ENCODE results near the gene C20orf144.

DNA sequence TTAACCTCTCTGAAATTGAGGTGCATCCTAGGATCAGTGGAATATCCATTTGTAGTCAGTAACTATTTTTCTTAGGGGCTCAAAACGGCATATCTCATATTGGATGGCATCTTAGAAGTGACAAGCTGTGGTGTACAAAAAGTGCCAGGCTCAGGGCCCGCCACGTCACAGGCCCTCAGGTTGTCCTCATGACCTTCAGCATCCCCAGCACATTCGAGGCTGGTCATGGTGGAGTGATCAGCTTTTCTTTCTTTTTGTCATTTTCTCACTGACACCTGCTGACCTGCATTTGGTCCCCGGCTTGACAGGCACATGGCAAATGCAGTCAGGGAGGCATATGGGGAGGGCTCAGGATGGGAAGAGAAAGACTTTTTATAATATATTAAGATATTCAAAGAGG, 31.2 kb downstream of the C20orf144 start:
- TF ChIP-seq, protein P1, sequence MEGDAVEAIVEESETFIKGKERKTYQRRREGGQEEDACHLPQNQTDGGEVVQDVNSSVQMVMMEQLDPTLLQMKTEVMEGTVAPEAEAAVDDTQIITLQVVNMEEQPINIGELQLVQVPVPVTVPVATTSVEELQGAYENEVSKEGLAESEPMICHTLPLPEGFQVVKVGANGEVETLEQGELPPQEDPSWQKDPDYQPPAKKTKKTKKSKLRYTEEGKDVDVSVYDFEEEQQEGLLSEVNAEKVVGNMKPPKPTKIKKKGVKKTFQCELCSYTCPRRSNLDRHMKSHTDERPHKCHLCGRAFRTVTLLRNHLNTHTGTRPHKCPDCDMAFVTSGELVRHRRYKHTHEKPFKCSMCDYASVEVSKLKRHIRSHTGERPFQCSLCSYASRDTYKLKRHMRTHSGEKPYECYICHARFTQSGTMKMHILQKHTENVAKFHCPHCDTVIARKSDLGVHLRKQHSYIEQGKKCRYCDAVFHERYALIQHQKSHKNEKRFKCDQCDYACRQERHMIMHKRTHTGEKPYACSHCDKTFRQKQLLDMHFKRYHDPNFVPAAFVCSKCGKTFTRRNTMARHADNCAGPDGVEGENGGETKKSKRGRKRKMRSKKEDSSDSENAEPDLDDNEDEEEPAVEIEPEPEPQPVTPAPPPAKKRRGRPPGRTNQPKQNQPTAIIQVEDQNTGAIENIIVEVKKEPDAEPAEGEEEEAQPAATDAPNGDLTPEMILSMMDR (IDR thresholded peaks at IDR 0.05; ENCODE audit: low read depth, low read length, missing input control): no peak
- TF ChIP-seq, protein P2, sequence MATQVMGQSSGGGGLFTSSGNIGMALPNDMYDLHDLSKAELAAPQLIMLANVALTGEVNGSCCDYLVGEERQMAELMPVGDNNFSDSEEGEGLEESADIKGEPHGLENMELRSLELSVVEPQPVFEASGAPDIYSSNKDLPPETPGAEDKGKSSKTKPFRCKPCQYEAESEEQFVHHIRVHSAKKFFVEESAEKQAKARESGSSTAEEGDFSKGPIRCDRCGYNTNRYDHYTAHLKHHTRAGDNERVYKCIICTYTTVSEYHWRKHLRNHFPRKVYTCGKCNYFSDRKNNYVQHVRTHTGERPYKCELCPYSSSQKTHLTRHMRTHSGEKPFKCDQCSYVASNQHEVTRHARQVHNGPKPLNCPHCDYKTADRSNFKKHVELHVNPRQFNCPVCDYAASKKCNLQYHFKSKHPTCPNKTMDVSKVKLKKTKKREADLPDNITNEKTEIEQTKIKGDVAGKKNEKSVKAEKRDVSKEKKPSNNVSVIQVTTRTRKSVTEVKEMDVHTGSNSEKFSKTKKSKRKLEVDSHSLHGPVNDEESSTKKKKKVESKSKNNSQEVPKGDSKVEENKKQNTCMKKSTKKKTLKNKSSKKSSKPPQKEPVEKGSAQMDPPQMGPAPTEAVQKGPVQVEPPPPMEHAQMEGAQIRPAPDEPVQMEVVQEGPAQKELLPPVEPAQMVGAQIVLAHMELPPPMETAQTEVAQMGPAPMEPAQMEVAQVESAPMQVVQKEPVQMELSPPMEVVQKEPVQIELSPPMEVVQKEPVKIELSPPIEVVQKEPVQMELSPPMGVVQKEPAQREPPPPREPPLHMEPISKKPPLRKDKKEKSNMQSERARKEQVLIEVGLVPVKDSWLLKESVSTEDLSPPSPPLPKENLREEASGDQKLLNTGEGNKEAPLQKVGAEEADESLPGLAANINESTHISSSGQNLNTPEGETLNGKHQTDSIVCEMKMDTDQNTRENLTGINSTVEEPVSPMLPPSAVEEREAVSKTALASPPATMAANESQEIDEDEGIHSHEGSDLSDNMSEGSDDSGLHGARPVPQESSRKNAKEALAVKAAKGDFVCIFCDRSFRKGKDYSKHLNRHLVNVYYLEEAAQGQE (IDR thresholded peaks at IDR 0.05): no peak
- TF ChIP-seq, protein P3, sequence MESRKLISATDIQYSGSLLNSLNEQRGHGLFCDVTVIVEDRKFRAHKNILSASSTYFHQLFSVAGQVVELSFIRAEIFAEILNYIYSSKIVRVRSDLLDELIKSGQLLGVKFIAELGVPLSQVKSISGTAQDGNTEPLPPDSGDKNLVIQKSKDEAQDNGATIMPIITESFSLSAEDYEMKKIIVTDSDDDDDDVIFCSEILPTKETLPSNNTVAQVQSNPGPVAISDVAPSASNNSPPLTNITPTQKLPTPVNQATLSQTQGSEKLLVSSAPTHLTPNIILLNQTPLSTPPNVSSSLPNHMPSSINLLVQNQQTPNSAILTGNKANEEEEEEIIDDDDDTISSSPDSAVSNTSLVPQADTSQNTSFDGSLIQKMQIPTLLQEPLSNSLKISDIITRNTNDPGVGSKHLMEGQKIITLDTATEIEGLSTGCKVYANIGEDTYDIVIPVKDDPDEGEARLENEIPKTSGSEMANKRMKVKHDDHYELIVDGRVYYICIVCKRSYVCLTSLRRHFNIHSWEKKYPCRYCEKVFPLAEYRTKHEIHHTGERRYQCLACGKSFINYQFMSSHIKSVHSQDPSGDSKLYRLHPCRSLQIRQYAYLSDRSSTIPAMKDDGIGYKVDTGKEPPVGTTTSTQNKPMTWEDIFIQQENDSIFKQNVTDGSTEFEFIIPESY (IDR thresholded peaks at IDR 0.05): no peak
- TF ChIP-seq RAD21 (IDR thresholded peaks at IDR 0.05) (no peak), TAF1 (conservative IDR thresholded peaks at IDR 0.05) (no peak), GABPA (IDR thresholded peaks at IDR 0.05 in 1 of 2, conservative IDR thresholded peaks at IDR 0.05 in 1 of 2) (no peak), EGR1 (IDR thresholded peaks at IDR 0.05; ENCODE audit: low read depth in 2 of 2) (no peak), YY1 (IDR thresholded peaks at IDR 0.05) (no peak), NR2F2 (IDR thresholded peaks at IDR 0.05) (no peak), RXRA (IDR thresholded peaks at IDR 0.05) (no peak), FOXA2 (IDR thresholded peaks at IDR 0.05) (no peak), FOXA1 (IDR thresholded peaks at IDR 0.05) (no peak)
- TF ChIP-seq, protein P4, sequence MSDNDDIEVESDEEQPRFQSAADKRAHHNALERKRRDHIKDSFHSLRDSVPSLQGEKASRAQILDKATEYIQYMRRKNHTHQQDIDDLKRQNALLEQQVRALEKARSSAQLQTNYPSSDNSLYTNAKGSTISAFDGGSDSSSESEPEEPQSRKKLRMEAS (IDR thresholded peaks at IDR 0.05): no peak
- TF ChIP-seq, protein P5, sequence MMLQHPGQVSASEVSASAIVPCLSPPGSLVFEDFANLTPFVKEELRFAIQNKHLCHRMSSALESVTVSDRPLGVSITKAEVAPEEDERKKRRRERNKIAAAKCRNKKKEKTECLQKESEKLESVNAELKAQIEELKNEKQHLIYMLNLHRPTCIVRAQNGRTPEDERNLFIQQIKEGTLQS (IDR thresholded peaks at IDR 0.05): no peak
